HUDEP-2 (cell line): ENCODE data around the gene COP1.

Experiments used
- DNase-seq, 76 experiments: peaks; one replicate each; lab custom pipeline; 2025; ENCODE audit not compliant: unreplicated experiment in 76 of 76; lab: John Stamatoyannopoulos, UW

Gene COP1

GRCh38 chr1:176201568-176201967 is 5.5 kb downstream of the COP1 start:
- no peak for DNase-seq

GRCh38 chr1:176199707-176200106 is 7.4 kb downstream of the COP1 start:
- DNase-seq = no peak

GRCh38 chr1:176198413-176198812 is 8.7 kb downstream of the COP1 start:
- DNase-seq = no peak

GRCh38 chr1:176196728-176197127 is 10.4 kb downstream of the COP1 start:
- DNase-seq = no peak

GRCh38 chr1:176195547-176195946 is 11.5 kb downstream of the COP1 start:
- no peak for DNase-seq

- DNase-seq = no peak
Observed at GRCh38 chr1:176193663-176194062, 13.4 kb downstream of the COP1 start.

GRCh38 chr1:176193023-176193422 is 14.1 kb downstream of the COP1 start:
- no peak for DNase-seq

GRCh38 chr1:176188604-176189003 is 18.5 kb downstream of the COP1 start:
- no peak for DNase-seq

- no peak for DNase-seq
Observed at GRCh38 chr1:176187001-176187400, 20.1 kb downstream of the COP1 start.

GRCh38 chr1:176183618-176184017 is 23.5 kb downstream of the COP1 start:
- no peak for DNase-seq

- DNase-seq = no peak
Observed at GRCh38 chr1:176178316-176178715, 28.8 kb downstream of the COP1 start.

GRCh38 chr1:176177764-176178163 is 29.3 kb downstream of the COP1 start:
- DNase-seq = no peak

GRCh38 chr1:176174108-176174507 is 33.0 kb downstream of the COP1 start:
- DNase-seq = no peak

- no peak for DNase-seq
Observed at GRCh38 chr1:176172215-176172614, 34.9 kb downstream of the COP1 start.

- no peak for DNase-seq
Observed at GRCh38 chr1:176167210-176167609, 39.9 kb downstream of the COP1 start.

GRCh38 chr1:176165573-176165972 is 41.5 kb downstream of the COP1 start:
- DNase-seq = no peak

GRCh38 chr1:176164014-176164678 is 42.9 kb downstream of the COP1 start:
- DNase-seq = no peak

GRCh38 chr1:176159993-176160392 is 47.1 kb downstream of the COP1 start:
- DNase-seq = no peak

GRCh38 chr1:176157995-176158394 is 49.1 kb downstream of the COP1 start:
- no peak for DNase-seq

GRCh38 chr1:176149939-176150807 is 56.9 kb downstream of the COP1 start:
- no peak for DNase-seq

- DNase-seq = no peak
Observed at GRCh38 chr1:176144526-176144925, 62.6 kb downstream of the COP1 start.

- DNase-seq = no peak
Observed at GRCh38 chr1:176142973-176143372, 64.1 kb downstream of the COP1 start.
